ENCODE results near the gene CTTNBP2NL.
"Not testable (repeated sequence)": the region's sequence is repeated elsewhere in the genome, so short reads cannot be mapped to it uniquely, and the experiment has no call there.

The CTTNBP2NL gene

DNA sequence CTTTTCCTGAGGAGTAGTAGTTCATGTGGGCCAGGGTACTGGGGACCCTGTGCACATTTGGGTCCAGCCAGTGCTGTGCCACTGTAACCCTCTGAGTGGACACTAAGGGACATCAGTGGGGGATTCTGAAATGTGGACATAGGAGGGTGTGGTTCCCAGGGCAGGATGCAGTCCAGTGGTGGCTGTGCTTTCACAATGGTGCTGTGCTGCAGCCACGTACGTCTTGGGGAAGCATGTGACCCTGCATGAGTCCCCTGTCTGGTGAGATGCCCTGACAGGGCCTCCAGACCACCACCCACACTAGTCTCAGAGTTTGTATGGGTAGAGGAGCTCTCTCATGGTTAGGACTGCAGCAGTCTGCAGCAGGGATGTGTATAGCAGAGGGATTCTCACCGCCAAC is 75.0 kb downstream of the CTTNBP2NL start:
- intact Hi-C loops (cut with DNase I; ENCODE audit: low total_unique reads) = no loop called here
- Histone ChIP-seq H3K36me3 (no peaks in the 10 kb centered on the region), H3K4me3 (no peak overlapping the region), H3K4me1 (peaks cover 0 to 8% (median 0%) of the 10 kb centered on the region in 4 donors), H3K9me3 (no peaks in the 10 kb centered on the region), H3K27ac (no peak overlapping the region), H3K27me3 (no peaks in the 10 kb centered on the region)
- TF ChIP-seq, protein P1, sequence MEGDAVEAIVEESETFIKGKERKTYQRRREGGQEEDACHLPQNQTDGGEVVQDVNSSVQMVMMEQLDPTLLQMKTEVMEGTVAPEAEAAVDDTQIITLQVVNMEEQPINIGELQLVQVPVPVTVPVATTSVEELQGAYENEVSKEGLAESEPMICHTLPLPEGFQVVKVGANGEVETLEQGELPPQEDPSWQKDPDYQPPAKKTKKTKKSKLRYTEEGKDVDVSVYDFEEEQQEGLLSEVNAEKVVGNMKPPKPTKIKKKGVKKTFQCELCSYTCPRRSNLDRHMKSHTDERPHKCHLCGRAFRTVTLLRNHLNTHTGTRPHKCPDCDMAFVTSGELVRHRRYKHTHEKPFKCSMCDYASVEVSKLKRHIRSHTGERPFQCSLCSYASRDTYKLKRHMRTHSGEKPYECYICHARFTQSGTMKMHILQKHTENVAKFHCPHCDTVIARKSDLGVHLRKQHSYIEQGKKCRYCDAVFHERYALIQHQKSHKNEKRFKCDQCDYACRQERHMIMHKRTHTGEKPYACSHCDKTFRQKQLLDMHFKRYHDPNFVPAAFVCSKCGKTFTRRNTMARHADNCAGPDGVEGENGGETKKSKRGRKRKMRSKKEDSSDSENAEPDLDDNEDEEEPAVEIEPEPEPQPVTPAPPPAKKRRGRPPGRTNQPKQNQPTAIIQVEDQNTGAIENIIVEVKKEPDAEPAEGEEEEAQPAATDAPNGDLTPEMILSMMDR (IDR thresholded peaks at IDR 0.05) = no peak
- no peak for DNase-seq

DNA sequence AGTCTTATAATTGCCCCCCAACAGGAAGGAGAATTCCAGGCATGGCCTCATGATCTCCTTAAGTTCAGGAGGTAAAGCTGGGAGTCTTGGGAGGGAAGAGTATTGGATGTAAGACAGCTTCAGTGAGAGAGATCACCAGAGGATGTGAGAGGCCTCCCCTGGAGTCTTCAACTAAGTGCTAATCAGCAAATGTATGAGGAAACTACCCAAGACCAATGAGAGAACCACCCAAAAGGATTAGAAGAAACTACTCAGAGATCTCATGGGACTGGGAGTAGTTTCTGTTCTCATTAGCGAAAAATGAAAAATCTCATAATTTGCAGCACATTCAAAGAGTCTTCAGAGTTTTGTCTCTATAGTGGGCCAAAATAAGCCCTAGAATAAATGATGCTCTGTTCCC is 76.1 kb downstream of the CTTNBP2NL start:
- H3K27me3 ChIP-seq = no peaks in the 10 kb centered on the region
- TF ChIP-seq, protein P1 (IDR thresholded peaks at IDR 0.05) = no peak
- H3K36me3 ChIP-seq = peaks cover 0 to 5% (median 0%) of the 10 kb centered on the region in 3 donors
- intact Hi-C loops (cut with DNase I; ENCODE audit: low total_unique reads) = no loop called here
- DNase-seq = no peak
- peaks cover 0 to under 1% (median 0%) of the 10 kb centered on the region in 4 donors for H3K4me1 ChIP-seq
- H3K27ac ChIP-seq = no peak overlapping the region
- H3K9me3 ChIP-seq = peaks cover 0 to 7% (median 3%) of the 10 kb centered on the region in 3 donors
- no peak overlapping the region for H3K4me3 ChIP-seq

DNA sequence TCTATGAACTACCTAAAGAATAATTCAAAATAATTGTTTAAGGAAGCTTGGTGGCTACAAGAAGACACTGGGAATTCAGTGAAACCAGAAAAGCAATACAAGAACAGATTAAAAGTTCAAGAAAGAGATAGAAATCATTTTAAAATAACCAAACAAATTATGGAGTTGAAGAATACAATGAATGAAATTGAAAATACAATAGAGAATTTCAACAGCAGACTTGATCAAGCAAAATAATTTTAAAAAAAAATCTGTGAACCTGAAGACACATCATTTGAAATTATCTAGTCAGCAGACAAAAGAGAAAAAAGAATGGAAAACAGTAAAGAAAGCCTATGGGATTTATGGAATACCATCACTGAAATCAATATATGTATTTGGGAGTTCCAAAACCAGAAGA is 81.5 kb downstream of the CTTNBP2NL start:
- intact Hi-C loops (cut with DNase I; ENCODE audit: low total_unique reads) = no loop called here
- no peak overlapping the region for H3K4me3 ChIP-seq
- H3K27me3 ChIP-seq = no peaks in the 10 kb centered on the region
- no peak overlapping the region for H3K27ac ChIP-seq
- TF ChIP-seq, protein P1 (IDR thresholded peaks at IDR 0.05) = no peak
- H3K36me3 ChIP-seq = peaks cover 0 to 10% (median 0%) of the 10 kb centered on the region in 3 donors
- H3K4me1 ChIP-seq = no peaks in the 10 kb centered on the region
- DNase-seq = no peak
- H3K9me3 ChIP-seq = peaks cover 0 to 21% (median 17%) of the 10 kb centered on the region in 3 donors

DNA sequence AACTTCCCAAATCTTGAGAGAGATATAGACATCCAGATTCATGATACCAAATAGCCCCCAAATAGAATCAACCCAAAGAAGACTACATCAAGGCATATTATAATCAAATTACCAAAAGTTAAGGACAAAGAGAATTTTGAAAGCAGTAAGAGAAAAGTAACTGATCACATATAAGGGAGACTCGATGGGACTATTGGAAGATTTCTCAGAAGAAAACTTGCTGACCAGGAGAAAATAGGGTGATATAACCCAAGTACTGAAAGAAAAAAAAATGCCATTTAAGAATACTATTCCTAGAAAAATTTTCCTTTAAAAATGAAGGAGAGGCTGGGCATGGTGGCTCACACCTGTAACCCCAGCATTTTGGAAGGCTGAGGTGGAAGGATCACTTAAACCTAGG is 82.3 kb downstream of the CTTNBP2NL start:
- intact Hi-C loops (cut with DNase I; ENCODE audit: low total_unique reads) = no loop called here
- TF ChIP-seq, protein P1 (IDR thresholded peaks at IDR 0.05) = no peak
- no peak for DNase-seq
- no peaks in the 10 kb centered on the region for H3K4me1 ChIP-seq
- H3K27me3 ChIP-seq = no peaks in the 10 kb centered on the region
- no peak overlapping the region for H3K4me3 ChIP-seq
- no peak overlapping the region for H3K27ac ChIP-seq
- H3K9me3 ChIP-seq = peaks cover 0 to 21% (median 17%) of the 10 kb centered on the region in 3 donors
- H3K36me3 ChIP-seq = peaks cover 0 to 10% (median 0%) of the 10 kb centered on the region in 3 donors

- not testable (repeated sequence) for H3K9me3 ChIP-seq, H3K36me3 ChIP-seq, H3K27me3 ChIP-seq, DNase-seq, H3K4me3 ChIP-seq, H3K27ac ChIP-seq, H3K4me1 ChIP-seq
- intact Hi-C loops (cut with DNase I; ENCODE audit: low total_unique reads) = loop anchor here (5.0 kb wide), 1 partner anchor 391 kb away; no protein-coding TSS in a partner anchor
Observed at GRCh38 chr1:112486063-112486462, 90.0 kb downstream of the CTTNBP2NL start.

DNA sequence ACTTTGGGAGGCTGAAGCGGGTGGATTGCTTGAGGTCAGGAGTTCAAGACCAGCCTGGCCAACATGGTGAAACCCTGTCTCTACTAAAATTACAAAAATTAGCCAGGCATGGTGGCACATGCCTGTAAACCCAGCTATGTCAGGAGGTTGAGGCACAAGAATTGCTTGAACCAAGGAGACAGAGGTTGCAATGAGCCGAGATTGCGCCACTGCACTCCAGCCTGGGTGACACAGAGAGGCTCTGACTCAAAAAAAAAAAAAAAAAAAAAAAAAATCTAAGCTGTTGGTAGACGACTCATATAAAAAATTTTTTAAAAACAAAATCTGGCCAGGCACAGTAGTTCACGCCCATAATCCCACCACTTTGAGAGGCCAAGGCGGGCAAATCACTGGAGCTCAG is 91.7 kb downstream of the CTTNBP2NL start:
- intact Hi-C loops (cut with DNase I; ENCODE audit: low total_unique reads) = loop anchor here (5.0 kb wide), 1 partner anchor 390 kb away; no protein-coding TSS in a partner anchor
- not testable (repeated sequence) for H3K9me3 ChIP-seq, DNase-seq, H3K4me3 ChIP-seq, H3K27ac ChIP-seq, H3K36me3 ChIP-seq, H3K27me3 ChIP-seq, H3K4me1 ChIP-seq

DNA sequence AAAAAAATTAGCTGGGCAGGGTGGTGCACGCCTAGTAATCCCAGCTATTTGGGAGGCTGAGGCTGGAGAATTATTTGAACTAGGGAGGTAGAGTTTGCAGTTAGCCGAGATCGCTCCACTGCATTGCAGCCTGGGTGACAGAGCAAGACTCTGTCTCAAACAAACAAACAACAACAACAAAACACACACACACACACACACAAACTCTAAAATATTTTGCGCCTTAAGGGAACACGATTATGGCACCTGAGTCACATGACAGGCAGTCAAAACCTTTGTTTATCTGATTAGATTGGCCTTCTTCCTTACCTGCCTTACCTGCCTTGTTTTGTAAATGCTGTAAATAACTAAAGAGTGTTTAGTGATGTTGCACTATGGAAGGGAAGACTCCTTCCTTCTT is 92.1 kb downstream of the CTTNBP2NL start:
- H3K27me3 ChIP-seq = no peaks in the 10 kb centered on the region
- TF ChIP-seq, protein P1 (IDR thresholded peaks at IDR 0.05) = no peak
- H3K36me3 ChIP-seq = no peaks in the 10 kb centered on the region
- H3K4me1 ChIP-seq = no peaks in the 10 kb centered on the region
- intact Hi-C loops (cut with DNase I; ENCODE audit: low total_unique reads) = loop anchor here (5.0 kb wide), 1 partner anchor 389 kb away; no protein-coding TSS in a partner anchor
- no peak for DNase-seq
- H3K27ac ChIP-seq = no peak overlapping the region
- no peaks in the 10 kb centered on the region for H3K9me3 ChIP-seq
- no peak overlapping the region for H3K4me3 ChIP-seq
